BE2C (cell line): Measurements from ENCODE around the gene FUT2.
"Not testable (repeated sequence)": the region's sequence is repeated elsewhere in the genome, so short reads cannot be mapped to it uniquely, and the experiment has no call there.

ENCODE experiments used
- DNase-seq: peaks from one replicate; pipeline ENCODE4 v3.0.0-alpha.2; 2020
- H3K27me3 ChIP-seq: fragments of 250-450 bp; sonication (Bioruptor Pico); 2 replicates; pipeline ENCODE4 v1.5.1; 2020; ENCODE audit warnings: mild to moderate bottlenecking
- H3K36me3 ChIP-seq: fragments of 250-450 bp; sonication (Bioruptor Pico); 2 replicates; pipeline ENCODE4 v1.5.1; 2020; ENCODE audit warnings: mild to moderate bottlenecking
- H3K4me1 ChIP-seq: fragments of 250-450 bp; sonication (Bioruptor Pico); 2 replicates; pipeline ENCODE4 v1.5.1; 2020
- H3K4me3 ChIP-seq: 2 replicates; pipeline ENCODE4 v1.5.1; 2011; ENCODE audit warnings: low read depth, low read length
- H3K9me3 ChIP-seq: fragments of 250-450 bp; sonication (Bioruptor Pico); 2 replicates; pipeline ENCODE4 v1.5.1; 2020
- TF ChIP-seq, protein P1 (sequence below): IDR thresholded peaks from 2 replicates; pipeline ENCODE4 v1.5.1; 2012; ENCODE audit warnings: mild to moderate bottlenecking, low read depth, low read length

FUT2 gene

DNA sequence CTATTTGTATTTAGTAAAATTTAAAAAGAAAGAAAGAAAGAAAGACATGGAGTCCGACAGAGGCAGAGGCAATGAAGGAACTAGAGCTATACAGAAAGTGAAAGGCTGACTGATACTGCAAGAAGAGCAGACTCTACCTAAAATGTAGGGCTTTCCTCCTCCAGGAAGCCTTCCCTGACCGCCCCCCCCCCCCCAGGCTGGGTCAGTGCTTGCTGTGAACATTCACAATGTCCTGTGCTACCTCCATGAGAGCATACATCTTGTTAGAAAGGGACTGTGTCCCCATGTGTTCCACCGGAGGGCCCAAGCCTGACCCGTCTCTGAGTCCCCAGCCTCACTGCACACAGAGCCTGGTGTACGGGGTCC lies 44.1 kb upstream of the FUT2 start:
- no peaks in the 10 kb centered on the region for H3K9me3 ChIP-seq
- no peak for DNase-seq
- no peak overlapping the region for H3K4me3 ChIP-seq
- TF ChIP-seq, protein P1, sequence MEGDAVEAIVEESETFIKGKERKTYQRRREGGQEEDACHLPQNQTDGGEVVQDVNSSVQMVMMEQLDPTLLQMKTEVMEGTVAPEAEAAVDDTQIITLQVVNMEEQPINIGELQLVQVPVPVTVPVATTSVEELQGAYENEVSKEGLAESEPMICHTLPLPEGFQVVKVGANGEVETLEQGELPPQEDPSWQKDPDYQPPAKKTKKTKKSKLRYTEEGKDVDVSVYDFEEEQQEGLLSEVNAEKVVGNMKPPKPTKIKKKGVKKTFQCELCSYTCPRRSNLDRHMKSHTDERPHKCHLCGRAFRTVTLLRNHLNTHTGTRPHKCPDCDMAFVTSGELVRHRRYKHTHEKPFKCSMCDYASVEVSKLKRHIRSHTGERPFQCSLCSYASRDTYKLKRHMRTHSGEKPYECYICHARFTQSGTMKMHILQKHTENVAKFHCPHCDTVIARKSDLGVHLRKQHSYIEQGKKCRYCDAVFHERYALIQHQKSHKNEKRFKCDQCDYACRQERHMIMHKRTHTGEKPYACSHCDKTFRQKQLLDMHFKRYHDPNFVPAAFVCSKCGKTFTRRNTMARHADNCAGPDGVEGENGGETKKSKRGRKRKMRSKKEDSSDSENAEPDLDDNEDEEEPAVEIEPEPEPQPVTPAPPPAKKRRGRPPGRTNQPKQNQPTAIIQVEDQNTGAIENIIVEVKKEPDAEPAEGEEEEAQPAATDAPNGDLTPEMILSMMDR: no peak
- no peaks in the 10 kb centered on the region for H3K36me3 ChIP-seq
- H3K27me3 ChIP-seq: no peaks in the 10 kb centered on the region
- no peaks in the 10 kb centered on the region; the same call in 1 of the 2 replicates for H3K4me1 ChIP-seq

DNA sequence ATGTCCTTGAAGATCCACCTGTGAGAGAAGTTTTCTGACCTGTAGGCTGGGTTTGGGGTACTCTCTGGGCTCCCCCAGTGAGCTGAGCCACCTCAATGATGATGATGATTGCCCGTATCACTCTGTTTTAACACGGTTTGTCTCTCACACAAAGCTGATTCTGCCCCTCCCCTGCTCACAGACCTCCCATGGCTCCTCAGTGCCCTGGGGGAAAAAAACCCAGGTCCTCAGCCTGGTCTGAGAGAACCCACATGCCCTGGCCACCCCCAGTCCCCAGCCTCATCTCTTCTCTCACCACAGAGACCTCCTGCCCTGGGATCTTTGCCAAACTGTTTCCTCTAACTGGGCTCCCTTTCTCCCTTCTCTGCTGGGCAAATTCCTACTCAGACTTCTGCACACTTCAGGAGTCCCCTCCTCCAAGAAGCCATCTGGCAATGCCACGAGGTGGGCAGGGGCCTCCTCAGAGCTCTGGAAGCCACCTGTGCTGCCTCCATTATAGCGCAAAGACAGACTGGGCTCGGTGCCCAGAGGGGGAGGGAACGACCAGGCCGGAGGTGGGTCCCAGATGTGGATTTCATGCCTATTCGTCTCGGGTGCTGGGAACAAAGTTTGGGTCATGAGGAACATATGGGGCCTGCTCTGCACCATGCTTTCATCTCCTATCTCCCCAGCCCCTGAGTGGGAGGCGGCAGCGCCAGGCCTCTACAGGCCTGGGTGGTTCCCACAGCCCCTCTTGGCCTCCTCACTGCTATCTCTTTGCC lies 41.3 kb upstream of the FUT2 start:
- DNase-seq: peak; percentile 75
- Histone ChIP-seq H3K9me3 (no peaks in the 10 kb centered on the region), H3K4me3 (no peak overlapping the region), H3K4me1 (no peaks in the 10 kb centered on the region; the same call in 1 of the 2 replicates), H3K27me3 (no peaks in the 10 kb centered on the region), H3K36me3 (no peaks in the 10 kb centered on the region)
- TF ChIP-seq, protein P1: no peak

DNA sequence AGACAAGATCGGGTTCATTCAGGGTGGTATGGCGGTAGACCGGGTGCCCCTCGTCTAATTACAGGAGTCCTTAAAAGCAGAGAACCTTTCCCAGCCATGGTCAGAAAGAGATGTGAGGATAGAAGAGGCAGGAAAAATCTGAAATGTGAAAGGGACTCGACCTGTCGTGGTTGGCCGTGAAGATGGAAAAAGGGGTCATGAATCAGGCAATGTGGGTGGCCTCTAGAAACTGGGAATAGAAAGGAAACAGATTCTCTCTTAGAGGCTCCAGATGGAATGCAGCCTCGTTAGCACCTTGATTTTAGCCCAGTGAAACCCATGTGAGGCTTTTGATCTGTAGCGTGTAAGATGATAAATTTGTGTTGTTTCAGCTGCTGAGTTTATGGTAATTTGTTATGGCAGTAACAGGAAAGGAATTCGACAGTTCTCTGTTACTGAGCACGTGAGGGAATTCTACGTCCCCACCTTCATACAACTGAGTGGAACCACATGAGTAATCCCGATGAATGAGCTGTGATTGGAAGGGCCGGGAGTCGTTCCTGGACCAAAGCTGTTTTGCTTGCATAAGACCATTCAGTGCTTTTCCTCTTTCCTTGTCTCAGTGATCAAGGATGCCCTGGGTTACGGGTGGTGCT lies 38.8 kb upstream of the FUT2 start:
- no peaks in the 10 kb centered on the region for H3K36me3 ChIP-seq
- H3K27me3 ChIP-seq: no peaks in the 10 kb centered on the region
- TF ChIP-seq, protein P1: no peak
- H3K4me1 ChIP-seq: no peaks in the 10 kb centered on the region; the same call in 1 of the 2 replicates
- H3K4me3 ChIP-seq: no peak overlapping the region
- DNase-seq: no peak
- no peaks in the 10 kb centered on the region for H3K9me3 ChIP-seq

DNA sequence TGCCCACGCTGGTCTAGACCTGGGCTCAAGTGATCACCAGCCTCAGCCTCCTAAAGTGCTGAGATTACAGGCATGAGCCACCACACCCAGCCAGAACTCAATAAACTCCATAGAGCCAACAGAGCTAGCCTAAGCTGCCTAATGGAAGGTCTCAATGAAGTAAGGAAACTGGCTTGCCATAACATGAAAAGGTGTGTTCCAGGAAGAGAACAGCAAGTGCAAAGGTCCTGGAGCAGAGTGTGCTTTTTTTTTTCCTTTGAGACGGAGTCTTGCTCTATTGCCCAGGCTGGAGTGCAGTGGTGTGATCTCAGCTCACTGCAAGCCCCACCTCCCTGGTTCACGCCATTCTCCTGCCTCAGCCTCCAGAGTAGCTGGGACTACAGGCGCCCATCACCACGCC lies 37.9 kb upstream of the FUT2 start:
- not testable (repeated sequence) for H3K9me3 ChIP-seq, DNase-seq, H3K27me3 ChIP-seq, H3K4me1 ChIP-seq, H3K4me3 ChIP-seq, H3K36me3 ChIP-seq

DNA sequence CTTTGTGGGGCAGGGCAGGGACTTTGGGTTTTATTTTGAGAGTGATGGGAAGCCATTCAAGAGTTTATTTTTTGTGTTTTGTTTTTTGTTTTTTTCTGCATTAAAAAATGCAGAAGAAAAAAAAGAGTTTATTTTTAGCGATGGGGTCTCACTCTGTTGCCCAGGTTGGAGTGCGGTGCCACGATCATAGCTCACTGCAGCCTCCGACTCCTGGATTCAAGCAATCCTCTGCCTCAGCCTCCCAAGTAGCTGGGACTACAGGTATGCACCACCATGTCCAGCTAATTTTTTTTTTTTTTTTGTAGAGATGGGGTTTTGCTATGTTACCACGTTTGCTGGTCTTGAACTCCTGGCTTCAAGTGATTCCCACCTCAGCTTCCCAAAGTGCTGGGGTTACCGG lies 37.3 kb upstream of the FUT2 start:
- Histone ChIP-seq H3K4me3 (no peak overlapping the region), H3K9me3 (no peaks in the 10 kb centered on the region), H3K27me3 (no peaks in the 10 kb centered on the region), H3K4me1 (no peaks in the 10 kb centered on the region; the same call in 1 of the 2 replicates), H3K36me3 (no peaks in the 10 kb centered on the region)
- TF ChIP-seq, protein P1: no peak
- DNase-seq: no peak

DNA sequence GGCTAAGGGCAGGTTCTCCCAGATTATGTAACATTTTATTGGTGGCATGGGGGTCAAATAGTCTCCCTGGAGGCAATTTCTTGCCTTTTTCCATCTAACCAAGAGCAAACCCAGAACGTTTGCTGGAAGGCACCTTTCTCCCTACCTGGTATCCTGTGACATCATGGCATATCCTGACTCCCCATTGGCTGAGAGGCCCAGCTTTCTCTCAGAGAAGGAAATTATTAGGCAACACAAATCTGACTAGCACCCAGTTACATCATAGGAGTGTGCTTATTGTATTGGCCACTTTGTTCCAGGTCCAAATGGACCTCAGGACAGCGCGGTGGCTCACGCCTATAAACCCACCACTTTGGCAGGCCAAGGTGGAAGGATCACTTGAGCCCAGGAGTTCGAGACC lies 36.0 kb upstream of the FUT2 start:
- TF ChIP-seq, protein P1: no peak
- no peak overlapping the region for H3K4me3 ChIP-seq
- H3K4me1 ChIP-seq: no peaks in the 10 kb centered on the region; the same call in 1 of the 2 replicates
- no peaks in the 10 kb centered on the region for H3K36me3 ChIP-seq
- no peaks in the 10 kb centered on the region for H3K27me3 ChIP-seq
- no peak for DNase-seq
- H3K9me3 ChIP-seq: no peaks in the 10 kb centered on the region
